GM23338 (cell line): Measurements from ENCODE around the gene ATP13A4.

Experiments
- CREB1 ChIP-seq: fragments of 250-450 bp; sonication (Bioruptor Pico); IDR thresholded peaks from 2 replicates; pipeline ENCODE4 v1.5.0; 2020; ENCODE audit warnings: low read depth, mild to moderate bottlenecking, moderate library complexity
- EZH2 ChIP-seq: fragments of 200-600 bp; sonication (generic); IDR thresholded peaks from one replicate; pipeline ENCODE4 v1.8.0; 2017; ENCODE audit warnings: antibody characterized with exemption, mild to moderate bottlenecking, low read depth; ENCODE audit not compliant: unreplicated experiment
- EZH2phosphoT487 ChIP-seq: fragments of 200-600 bp; sonication (generic); IDR thresholded peaks from one replicate; pipeline ENCODE4 v1.8.1; 2018; ENCODE audit warnings: antibody characterized with exemption; ENCODE audit not compliant: unreplicated experiment
- JUNB ChIP-seq: IDR thresholded peaks from one replicate; pipeline ENCODE4 v1.6.1; 2016; ENCODE audit warnings: antibody characterized with exemption; ENCODE audit not compliant: unreplicated experiment
- NANOG ChIP-seq: IDR thresholded peaks from 2 replicates; pipeline ENCODE4 v1.6.1; 2016; ENCODE audit warnings: antibody characterized with exemption, borderline replicate concordance
- POLR2AphosphoS5 ChIP-seq: IDR thresholded peaks from 2 replicates; pipeline ENCODE4 v1.6.1; 2016; ENCODE audit warnings: antibody characterized with exemption, low read depth
- STAT1 ChIP-seq: IDR thresholded peaks from one replicate; pipeline ENCODE4 v1.6.1; 2016; ENCODE audit warnings: antibody characterized with exemption; ENCODE audit not compliant: unreplicated experiment
- ZNF114 ChIP-seq: fragments of 250-450 bp; sonication (Bioruptor Pico); IDR thresholded peaks from 2 replicates; pipeline ENCODE4 v1.5.0; 2020; ENCODE audit warnings: mild to moderate bottlenecking, moderate library complexity
- ZNF331 ChIP-seq: fragments of 250-450 bp; sonication (Bioruptor Pico); IDR thresholded peaks from 2 replicates; pipeline ENCODE4 v1.5.0; 2020; ENCODE audit warnings: low read depth, mild to moderate bottlenecking, moderate library complexity
- TF ChIP-seq, protein P1 (sequence below), 2 experiments: fragments of 200-600 bp in 1 of 2; sonication (generic) in 1 of 2; conservative IDR thresholded peaks; 2 replicates each; pipeline versions ENCODE4 v1.5.1 to v1.6.1; 2016 to 2017; ENCODE audit warnings: antibody characterized with exemption in 2 of 2, low read depth in 2 of 2, mild to moderate bottlenecking in 2 of 2, moderate library complexity in 1 of 2
- TF ChIP-seq, protein P2 (sequence below): IDR thresholded peaks from one replicate; pipeline ENCODE4 v1.6.1; 2018; ENCODE audit warnings: antibody characterized with exemption; ENCODE audit not compliant: unreplicated experiment
- TF ChIP-seq, protein P3 (sequence below): fragments of 250-450 bp; sonication (Bioruptor Pico); IDR thresholded peaks from 2 replicates; pipeline ENCODE4 v1.5.0; 2020; ENCODE audit warnings: mild to moderate bottlenecking, moderate library complexity
- TF ChIP-seq, protein P4 (sequence below): IDR thresholded peaks from 2 replicates; pipeline ENCODE4 v1.6.1; 2016; ENCODE audit warnings: antibody characterized with exemption

DNA sequence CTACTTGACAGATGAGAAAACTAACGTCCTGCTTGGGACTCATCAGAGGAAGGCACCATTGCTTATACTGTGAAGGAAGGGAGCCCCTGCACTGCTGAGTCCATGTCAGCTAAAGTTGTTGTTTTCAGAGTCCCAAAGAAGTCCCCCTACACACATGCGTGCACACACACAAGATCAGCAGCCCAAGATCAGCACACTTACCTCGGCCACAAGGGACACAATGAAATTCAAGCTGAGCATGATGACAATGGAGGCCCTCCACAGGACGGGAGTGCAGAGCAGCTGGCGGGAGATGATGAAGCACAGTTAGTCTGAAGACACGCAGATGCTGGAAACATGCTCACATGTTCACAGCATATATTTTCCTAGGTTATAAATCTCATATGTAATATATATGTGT, 147.6 kb downstream of the ATP13A4 start:
- TF ChIP-seq, protein P1, sequence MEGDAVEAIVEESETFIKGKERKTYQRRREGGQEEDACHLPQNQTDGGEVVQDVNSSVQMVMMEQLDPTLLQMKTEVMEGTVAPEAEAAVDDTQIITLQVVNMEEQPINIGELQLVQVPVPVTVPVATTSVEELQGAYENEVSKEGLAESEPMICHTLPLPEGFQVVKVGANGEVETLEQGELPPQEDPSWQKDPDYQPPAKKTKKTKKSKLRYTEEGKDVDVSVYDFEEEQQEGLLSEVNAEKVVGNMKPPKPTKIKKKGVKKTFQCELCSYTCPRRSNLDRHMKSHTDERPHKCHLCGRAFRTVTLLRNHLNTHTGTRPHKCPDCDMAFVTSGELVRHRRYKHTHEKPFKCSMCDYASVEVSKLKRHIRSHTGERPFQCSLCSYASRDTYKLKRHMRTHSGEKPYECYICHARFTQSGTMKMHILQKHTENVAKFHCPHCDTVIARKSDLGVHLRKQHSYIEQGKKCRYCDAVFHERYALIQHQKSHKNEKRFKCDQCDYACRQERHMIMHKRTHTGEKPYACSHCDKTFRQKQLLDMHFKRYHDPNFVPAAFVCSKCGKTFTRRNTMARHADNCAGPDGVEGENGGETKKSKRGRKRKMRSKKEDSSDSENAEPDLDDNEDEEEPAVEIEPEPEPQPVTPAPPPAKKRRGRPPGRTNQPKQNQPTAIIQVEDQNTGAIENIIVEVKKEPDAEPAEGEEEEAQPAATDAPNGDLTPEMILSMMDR (conservative IDR thresholded peaks at IDR 0.05; ENCODE audit: low read depth in 2 of 2): no peak
- TF ChIP-seq EZH2 (no peak), EZH2phosphoT487 (no peak), POLR2AphosphoS5 (no peak), CREB1 (CRISPR knock-in tag) (no peak), NANOG (no peak), JUNB (no peak), STAT1 (no peak), ZNF114 (no peak), ZNF331 (CRISPR knock-in tag) (no peak)
- TF ChIP-seq, protein P2, sequence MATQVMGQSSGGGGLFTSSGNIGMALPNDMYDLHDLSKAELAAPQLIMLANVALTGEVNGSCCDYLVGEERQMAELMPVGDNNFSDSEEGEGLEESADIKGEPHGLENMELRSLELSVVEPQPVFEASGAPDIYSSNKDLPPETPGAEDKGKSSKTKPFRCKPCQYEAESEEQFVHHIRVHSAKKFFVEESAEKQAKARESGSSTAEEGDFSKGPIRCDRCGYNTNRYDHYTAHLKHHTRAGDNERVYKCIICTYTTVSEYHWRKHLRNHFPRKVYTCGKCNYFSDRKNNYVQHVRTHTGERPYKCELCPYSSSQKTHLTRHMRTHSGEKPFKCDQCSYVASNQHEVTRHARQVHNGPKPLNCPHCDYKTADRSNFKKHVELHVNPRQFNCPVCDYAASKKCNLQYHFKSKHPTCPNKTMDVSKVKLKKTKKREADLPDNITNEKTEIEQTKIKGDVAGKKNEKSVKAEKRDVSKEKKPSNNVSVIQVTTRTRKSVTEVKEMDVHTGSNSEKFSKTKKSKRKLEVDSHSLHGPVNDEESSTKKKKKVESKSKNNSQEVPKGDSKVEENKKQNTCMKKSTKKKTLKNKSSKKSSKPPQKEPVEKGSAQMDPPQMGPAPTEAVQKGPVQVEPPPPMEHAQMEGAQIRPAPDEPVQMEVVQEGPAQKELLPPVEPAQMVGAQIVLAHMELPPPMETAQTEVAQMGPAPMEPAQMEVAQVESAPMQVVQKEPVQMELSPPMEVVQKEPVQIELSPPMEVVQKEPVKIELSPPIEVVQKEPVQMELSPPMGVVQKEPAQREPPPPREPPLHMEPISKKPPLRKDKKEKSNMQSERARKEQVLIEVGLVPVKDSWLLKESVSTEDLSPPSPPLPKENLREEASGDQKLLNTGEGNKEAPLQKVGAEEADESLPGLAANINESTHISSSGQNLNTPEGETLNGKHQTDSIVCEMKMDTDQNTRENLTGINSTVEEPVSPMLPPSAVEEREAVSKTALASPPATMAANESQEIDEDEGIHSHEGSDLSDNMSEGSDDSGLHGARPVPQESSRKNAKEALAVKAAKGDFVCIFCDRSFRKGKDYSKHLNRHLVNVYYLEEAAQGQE: no peak
- TF ChIP-seq, protein P3, sequence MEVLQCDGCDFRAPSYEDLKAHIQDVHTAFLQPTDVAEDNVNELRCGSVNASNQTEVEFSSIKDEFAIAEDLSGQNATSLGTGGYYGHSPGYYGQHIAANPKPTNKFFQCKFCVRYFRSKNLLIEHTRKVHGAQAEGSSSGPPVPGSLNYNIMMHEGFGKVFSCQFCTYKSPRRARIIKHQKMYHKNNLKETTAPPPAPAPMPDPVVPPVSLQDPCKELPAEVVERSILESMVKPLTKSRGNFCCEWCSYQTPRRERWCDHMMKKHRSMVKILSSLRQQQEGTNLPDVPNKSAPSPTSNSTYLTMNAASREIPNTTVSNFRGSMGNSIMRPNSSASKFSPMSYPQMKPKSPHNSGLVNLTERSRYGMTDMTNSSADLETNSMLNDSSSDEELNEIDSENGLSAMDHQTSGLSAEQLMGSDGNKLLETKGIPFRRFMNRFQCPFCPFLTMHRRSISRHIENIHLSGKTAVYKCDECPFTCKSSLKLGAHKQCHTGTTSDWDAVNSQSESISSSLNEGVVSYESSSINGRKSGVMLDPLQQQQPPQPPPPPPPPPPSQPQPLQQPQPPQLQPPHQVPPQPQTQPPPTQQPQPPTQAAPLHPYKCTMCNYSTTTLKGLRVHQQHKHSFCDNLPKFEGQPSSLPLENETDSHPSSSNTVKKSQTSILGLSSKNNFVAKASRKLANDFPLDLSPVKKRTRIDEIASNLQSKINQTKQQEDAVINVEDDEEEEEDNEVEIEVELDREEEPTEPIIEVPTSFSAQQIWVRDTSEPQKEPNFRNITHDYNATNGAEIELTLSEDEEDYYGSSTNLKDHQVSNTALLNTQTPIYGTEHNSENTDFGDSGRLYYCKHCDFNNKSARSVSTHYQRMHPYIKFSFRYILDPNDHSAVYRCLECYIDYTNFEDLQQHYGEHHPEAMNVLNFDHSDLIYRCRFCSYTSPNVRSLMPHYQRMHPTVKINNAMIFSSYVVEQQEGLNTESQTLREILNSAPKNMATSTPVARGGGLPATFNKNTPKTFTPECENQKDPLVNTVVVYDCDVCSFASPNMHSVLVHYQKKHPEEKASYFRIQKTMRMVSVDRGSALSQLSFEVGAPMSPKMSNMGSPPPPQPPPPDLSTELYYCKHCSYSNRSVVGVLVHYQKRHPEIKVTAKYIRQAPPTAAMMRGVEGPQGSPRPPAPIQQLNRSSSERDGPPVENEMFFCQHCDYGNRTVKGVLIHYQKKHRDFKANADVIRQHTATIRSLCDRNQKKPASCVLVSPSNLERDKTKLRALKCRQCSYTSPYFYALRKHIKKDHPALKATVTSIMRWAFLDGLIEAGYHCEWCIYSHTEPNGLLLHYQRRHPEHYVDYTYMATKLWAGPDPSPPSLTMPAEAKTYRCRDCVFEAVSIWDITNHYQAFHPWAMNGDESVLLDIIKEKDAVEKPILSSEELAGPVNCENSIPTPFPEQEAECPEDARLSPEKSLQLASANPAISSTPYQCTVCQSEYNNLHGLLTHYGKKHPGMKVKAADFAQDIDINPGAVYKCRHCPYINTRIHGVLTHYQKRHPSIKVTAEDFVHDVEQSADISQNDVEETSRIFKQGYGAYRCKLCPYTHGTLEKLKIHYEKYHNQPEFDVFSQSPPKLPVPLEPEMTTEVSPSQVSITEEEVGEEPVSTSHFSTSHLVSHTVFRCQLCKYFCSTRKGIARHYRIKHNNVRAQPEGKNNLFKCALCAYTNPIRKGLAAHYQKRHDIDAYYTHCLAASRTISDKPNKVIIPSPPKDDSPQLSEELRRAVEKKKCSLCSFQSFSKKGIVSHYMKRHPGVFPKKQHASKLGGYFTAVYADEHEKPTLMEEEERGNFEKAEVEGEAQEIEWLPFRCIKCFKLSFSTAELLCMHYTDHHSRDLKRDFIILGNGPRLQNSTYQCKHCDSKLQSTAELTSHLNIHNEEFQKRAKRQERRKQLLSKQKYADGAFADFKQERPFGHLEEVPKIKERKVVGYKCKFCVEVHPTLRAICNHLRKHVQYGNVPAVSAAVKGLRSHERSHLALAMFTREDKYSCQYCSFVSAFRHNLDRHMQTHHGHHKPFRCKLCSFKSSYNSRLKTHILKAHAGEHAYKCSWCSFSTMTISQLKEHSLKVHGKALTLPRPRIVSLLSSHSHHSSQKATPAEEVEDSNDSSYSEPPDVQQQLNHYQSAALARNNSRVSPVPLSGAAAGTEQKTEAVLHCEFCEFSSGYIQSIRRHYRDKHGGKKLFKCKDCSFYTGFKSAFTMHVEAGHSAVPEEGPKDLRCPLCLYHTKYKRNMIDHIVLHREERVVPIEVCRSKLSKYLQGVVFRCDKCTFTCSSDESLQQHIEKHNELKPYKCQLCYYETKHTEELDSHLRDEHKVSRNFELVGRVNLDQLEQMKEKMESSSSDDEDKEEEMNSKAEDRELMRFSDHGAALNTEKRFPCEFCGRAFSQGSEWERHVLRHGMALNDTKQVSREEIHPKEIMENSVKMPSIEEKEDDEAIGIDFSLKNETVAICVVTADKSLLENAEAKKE: no peak
- TF ChIP-seq, protein P4, sequence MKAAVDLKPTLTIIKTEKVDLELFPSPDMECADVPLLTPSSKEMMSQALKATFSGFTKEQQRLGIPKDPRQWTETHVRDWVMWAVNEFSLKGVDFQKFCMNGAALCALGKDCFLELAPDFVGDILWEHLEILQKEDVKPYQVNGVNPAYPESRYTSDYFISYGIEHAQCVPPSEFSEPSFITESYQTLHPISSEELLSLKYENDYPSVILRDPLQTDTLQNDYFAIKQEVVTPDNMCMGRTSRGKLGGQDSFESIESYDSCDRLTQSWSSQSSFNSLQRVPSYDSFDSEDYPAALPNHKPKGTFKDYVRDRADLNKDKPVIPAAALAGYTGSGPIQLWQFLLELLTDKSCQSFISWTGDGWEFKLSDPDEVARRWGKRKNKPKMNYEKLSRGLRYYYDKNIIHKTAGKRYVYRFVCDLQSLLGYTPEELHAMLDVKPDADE: no peak
